ENCODE results near the gene NAP1L4.

NAP1L4 gene

DNA sequence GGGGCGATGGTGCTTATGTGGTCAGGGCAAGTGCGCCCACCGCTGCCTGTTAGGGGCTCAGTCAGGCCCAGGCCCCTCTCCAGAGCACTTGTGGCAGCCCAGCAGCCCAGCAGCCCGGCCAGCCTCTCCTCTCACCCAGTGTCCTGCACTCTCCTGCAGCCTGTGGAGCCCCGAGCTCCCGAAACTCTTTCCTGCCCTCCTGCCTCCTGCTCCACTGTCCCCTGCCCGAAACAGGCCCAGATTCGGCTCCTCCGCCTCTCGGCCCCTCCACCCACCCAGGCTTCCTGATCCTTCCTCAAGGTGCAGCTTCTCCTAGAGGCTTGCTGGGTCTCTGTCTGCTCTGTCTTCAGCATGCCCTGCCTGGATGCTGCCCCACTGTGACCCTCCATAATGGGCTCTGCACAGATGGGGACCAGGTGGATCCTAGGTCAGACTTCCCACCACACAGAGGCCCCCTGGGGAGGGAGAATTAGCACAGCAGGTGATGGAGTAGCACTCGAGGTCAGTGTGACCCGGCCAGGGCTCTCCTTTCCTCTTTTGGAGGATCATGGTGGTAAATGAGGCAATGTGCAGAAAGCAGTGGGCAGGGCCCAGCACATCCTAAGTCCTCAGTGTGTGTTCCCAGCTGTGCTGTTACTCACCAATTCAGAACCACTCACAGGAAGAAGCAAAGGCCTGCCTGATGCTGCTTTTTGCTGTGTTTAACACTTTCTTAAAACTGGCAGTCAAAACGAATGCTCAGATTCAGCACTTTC, 18.6 kb upstream of the NAP1L4 start:
- DNase-seq (ENCODE audit: low read depth in 3 of 3), result no peak

DNA sequence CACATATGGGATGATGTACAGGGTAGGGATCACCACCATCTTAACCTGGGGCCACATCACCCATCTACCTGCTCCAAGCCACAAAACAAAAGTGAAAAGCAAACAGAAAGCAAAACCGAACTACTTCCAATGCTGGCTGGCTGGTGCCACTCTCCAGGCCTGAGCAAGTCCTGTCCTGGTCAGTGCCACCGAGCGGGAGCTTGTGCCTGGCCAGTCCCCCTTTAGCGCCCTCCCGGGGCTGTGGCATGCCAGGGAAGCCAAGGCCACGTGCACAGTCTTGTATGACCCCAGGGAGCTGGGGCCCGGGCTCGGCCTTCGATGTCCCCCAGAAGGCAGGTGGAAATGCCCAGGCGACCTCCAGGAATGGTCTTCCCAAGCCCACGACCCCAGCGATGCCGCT, 17.9 kb upstream of the NAP1L4 start:
- DNase-seq (ENCODE audit: low read depth in 3 of 3), result no peak

DNA sequence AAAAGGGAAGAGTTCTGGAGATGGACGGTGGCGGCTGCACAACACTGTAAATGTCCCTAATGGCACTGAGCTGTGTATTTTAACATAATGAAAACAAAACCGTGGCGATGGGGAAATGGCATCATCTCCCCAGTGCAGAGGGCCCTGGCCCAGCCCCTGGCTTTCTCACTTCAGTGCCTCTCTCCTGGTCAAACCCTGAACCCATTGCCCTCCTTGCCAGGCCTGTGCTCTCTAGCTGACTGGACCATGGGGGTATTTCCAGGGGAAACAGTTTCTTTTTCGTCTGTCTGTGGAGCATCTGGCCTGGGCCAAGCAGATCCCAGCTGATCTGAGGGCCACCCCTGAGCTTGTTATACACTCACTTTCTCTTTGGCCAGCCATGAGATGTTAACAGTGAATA, 17.4 kb upstream of the NAP1L4 start:
- no peak for DNase-seq (ENCODE audit: low read depth in 3 of 3)

DNA sequence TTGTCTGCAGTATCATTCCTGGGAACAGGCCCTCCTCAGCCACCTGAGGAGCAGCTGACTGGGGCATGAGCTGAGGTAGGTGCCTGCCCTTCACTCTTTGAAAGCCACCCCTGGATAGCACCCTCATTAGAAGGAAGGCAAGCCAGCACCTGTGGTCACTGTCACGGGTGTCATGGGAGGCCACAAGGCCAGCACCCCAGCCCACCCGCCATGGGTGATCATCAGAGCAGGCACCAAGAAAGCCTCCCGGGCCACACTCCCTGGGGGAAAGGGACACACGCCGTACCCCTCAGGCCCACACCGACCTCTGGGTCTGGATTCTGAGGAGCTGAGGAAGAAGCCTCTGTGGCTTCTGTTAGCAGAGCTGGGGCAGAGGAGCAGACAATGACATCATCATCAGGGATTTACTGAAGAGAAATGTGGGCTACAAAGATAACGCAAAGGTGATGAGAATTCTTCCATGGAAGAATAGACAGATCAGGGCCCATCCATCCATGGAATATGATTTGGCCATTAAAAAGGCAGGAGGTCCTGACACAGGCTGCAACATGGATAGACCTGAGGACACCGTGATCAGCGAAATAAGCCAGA, 16.7 kb upstream of the NAP1L4 start:
- DNase-seq (ENCODE audit: low read depth in 3 of 3), result no peak

DNA sequence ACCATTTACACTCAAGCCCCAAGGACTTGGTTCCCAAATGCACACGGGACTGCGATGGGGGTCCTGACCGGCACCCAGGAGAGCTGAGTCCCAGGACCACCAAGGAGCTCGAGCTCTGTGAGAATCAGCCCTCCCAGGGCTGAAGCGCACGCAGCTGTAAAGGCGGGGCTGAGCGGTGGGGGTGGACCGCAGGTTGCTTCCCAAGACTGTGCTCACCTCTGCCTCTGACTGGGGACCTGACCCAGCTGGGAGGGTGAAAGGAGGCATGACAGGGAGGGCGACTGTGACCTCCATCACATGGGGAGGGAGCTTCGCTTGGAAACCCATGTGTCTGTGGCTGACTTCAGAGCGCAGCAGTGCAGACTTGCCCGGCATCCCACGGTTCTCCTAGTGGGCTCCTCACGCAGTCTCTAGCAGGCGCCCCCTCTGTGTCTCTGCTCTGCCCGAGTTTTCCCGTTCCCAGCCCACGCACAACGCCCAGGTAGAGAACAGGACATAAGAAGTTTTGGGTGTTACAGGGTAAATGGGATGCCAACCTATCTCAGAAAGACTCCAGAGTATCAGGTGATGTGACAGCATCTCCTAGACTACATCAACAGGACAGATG, 15.4 kb upstream of the NAP1L4 start:
- DNase-seq (ENCODE audit: low read depth in 3 of 3), result no peak

DNA sequence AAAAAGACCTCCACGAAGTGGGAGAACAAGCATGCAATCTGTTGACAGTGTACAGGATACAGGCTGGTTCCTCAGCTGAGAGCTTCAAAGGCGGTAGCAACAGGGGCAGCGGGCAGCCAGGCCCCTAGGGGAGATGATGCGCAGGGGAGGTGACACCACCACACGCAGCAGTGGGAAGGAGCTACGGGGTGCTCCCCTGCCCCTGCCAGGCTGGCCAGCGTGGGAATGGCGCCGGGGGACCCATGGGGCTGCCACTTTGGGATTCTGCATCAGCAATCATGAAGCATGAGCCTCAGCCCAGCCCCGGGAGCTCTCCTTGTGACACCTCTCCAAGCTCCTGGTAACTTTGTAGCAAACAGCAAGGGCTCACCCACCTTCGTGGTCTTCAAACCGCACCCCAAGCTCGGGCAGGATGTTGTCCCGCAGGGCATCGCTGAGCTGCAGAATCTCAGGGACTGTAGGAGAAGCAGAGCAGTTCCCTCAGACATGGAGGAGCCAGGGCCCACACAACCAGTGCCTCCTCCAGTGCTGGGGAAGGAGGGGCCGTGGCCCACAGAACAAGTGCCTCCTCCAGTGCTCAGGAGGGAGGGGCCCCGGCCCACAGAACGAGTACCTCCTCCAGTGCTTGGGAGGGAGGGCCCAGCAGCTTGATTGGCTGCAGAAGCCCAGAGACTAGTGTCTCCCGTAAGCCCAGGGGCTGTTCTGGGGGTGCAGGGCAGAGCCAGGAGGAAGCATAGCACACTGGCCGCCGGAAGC, 14.6 kb upstream of the NAP1L4 start:
- DNase-seq (ENCODE audit: low read depth in 3 of 3), result no peak

DNA sequence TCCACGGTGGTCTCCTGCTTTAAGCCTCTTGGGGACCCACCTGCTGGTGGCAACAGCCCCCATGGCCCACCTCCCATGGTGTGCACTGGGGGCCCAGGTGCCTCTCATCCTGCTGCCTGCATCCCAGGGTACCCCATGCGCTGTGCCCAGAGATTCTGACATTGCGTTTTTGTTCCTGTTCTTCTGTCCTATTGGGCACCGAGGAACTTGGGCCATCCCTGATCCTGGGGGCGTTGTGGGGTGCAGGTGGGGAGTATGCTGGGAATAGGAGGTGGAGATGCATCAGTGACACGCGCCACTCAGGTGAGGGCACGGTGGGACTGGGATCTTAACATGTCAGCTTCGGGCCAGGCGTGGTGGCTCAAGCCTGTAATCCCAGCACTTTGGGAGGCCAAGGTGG, 12.4 kb upstream of the NAP1L4 start:
- DNase-seq (ENCODE audit: low read depth in 3 of 3), result no peak

DNA sequence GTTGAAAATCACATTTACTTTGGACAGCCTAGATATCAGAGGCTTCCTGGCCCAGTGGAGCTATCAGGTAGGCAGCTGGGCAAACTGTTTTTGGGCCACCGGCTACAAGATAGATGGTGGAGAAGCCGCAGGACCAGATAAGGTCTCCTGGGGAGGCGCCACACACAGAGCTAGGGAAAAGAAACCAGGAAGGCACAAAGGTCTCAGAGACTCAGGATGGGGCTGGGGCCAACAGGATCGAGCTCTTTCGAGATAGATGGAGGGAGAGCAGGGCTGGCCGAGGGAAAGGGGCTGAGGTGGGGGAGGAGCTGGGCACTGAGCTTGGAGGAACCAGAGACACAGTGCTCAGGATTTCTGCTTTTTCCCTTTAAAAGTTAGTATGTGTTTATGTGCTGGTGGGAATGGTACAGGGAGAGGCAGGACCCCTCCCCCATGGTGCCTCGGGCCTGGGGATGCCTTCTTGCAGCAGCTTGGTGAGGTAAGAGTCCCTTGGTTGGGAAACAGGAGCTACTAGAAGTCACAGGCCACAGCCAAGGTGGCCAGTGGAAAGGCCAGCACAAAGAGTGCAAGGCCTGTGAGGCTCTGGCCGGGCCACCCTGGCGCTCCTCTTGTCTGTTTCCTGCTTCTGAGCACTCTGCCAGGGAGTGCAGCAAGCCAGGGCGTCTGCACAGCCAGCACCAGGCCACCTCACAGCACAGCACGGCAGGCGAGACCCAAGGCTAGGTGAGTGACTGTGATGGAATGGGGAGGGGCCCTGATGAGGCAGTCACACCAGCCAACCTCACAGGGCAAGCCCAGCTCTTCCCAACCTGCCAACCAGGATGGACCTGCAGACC, 11.5 kb upstream of the NAP1L4 start:
- no peak for DNase-seq (ENCODE audit: low read depth in 3 of 3)

DNA sequence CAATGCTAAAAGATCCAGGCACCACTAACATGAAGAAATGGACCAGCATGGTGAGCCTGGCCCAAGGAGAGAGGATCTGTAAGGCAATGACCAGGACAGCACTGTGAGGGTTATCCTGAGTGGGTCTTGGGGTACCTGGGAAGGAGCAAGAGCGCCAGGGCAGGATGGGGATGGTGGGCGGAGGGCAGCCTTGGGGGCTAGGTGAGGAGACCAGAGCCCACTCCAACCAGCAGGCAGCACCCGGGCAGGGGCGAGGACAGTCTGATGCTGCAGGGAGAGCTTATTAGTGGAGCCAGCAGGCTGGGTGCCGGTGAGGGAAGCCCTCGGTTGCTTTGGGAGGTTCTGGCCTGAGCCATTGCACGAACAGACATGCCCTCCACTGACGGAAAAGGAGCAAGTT, 10.7 kb upstream of the NAP1L4 start:
- no peak for DNase-seq (ENCODE audit: low read depth in 3 of 3)

DNA sequence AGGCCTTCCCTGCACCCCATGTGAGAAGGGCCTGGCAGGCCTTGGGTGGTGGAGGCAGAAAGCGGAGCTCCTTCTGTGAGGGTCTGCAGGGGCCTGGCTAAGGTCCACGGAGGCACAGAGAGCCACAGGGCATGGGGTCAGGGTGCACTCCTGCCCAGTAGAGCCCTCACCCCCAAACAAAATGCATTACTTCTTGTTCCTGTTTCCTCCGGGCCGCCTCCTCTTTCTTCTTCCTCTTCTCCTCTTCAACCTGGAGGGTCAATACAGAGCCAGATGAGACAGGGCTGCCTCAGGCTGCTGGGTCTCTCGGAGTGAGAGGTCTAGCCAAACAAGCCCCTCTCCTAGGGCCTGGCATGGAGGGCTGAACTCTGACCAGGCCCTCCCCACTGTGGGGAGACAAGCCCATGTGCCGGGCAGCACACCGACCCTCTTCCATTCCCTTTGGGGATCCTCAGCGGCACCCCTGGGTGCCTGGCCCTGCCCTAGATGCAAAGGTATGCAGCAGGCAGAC, 10.3 kb upstream of the NAP1L4 start:
- no peak for DNase-seq (ENCODE audit: low read depth in 3 of 3)

DNA sequence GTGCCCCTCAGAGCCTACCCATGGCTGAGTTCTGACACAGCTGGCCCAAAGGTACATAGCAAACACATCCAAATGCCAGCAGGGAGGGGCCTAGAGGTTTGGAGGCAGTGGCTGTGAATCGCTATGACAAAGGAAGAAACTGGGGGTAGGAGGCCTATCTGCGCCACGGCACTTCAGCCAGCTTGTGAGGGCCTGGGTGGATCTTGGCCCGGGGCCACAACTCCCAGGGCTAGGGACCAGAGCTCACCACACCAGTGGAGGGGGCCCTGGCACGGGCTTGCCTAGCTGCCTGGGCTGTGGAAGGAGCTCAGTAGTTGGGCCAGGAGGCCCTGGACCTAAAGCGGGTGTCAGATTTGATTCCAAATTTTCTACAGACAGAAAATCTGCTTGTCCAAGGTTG, 9.4 kb upstream of the NAP1L4 start:
- no peak for DNase-seq (ENCODE audit: low read depth in 3 of 3)

DNA sequence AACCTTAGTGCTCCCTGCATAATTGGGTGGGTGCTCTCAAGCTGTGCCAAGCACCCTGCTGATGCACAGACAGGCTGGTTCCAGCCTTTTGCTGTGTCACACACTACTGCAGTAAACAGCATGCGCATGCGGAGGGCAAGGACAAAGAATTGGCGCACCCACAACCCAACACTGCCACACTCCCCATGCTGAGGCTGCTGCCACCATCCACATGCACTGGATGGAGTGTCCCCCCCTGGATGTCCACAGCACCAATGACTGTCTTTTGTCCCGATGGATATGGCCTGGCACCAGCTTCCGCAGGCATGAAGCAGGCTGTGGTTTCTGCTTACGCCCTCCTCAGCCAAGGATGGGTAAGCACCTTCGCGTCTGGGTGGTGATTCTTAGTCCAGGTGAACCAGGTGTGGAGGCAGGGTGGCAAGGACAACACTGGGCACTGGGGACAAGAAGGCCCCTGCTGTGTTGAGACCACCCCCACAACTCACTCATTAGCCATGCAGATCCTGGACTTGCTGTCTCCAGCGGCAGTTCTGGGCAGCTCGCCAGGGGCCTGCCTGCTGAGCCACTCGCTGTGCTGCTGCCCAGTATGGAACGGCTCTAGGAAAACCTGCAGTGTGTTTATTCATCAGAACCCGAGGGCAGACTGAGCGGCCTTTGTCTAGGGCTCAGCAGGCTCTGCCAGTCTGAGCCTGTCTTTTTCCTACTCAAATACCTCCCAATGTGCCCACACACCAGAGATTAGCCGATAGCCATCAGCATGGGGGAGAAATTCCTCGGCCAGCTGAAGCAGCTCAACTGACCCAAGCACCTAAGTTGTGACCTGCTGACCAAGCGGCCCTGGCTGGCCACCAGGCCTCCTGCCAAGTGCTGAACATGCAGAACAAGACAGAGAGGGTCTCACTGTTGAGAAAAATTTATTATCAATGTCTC, 8.2 kb upstream of the NAP1L4 start:
- no peak for DNase-seq (ENCODE audit: low read depth in 3 of 3)

DNA sequence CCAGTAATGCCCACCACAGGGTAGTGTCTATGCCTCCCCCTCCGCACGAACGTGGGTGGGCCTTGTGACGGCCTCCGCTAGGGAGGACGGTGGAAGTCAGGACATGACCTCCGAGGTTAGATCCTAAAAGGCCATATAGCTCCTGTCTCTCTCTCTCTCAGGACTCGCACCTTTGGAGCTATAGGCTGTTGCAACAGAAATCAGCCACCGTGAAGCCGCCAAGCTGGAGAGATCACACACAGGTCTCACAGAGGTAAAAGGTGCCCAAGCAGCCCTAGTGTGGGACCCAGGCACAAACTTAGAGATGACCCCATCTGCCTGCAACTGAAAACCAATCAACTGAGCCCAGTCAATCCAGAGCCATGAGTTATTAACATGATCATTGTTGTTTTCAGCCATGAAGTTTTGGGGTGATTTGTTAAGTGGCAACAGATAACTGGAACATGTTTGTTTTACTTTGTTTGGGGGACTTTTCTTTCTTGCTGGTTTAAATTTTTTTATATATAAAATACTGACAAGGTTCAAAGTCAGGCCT, 7.4 kb upstream of the NAP1L4 start:
- DNase-seq (ENCODE audit: low read depth in 3 of 3), result no peak

DNA sequence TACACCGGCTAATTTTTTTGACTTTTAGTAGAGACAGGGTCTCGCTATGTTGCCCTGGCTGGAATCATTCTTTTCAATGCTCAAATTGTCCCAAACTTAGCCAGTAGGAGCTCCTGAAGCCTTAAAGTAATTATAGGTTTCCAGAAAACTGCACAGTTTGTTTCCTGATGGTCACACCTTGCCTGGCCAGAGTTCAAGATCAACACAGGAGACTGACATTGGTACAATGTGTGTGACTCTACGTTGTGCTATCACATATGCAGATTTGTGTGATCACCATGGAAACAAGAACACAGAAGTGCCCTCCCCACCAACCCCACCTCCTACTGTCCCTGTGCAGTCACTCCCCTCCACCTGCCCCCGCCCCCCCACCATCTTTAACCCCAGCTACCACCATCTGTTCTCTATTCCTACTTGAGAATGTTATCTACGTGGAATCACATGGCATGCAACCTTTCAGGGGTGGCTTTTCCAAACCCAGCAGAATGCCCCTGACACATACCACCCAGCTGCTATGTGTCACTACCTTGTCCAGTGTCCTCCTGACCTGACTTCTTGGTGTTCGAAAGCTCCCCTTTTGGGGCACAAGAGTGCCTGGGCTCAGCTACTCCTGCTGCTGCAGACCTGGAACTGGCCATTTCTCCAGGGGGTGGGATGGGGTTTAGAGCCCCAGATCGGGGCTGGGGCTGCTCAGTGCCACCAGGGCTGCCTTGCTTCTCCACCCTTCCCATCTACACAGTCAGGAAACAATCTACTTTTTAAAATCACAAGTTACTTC, 6.1 kb upstream of the NAP1L4 start:
- no peak for DNase-seq (ENCODE audit: low read depth in 3 of 3)

DNA sequence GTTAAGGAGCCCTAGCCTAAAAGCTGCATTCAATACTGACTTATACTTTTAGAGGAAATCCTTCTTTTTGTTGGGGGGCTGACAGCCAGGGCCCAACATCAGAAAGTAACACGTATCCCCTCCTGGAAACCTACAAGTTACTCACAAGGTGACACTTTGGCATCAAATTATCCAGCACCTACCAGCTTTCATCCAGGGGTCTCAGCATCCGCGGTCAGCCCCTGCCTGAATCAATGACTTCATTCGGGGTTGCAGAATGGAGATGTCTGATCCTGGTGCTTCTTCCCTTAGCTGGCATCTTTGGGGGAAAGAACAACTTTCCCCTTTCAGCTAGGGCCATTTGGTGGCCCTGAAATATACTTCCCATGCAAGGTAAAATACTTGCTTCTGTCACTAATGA, 5.3 kb upstream of the NAP1L4 start:
- DNase-seq (ENCODE audit: low read depth in 3 of 3), result no peak

DNA sequence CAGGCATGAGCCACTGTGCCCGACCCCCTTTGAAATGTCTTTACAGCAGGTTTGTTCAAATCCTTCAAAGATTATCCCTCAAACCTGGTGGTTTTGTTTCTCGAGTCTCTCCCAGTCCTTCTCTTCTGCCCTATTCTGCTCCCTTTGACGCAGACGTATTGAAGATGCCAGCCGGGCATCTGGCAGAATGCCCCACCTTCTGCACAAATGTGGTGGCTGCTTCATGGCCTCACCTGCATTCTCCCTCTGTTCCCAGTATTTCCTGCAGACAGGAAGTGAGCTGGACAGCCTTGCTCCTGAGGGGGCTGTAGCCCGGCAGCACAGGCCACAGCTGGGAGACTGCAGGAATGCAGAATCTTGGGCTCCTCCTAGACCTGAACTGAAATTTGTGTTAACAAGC, 4.8 kb upstream of the NAP1L4 start:
- no peak for DNase-seq (ENCODE audit: low read depth in 3 of 3)

DNA sequence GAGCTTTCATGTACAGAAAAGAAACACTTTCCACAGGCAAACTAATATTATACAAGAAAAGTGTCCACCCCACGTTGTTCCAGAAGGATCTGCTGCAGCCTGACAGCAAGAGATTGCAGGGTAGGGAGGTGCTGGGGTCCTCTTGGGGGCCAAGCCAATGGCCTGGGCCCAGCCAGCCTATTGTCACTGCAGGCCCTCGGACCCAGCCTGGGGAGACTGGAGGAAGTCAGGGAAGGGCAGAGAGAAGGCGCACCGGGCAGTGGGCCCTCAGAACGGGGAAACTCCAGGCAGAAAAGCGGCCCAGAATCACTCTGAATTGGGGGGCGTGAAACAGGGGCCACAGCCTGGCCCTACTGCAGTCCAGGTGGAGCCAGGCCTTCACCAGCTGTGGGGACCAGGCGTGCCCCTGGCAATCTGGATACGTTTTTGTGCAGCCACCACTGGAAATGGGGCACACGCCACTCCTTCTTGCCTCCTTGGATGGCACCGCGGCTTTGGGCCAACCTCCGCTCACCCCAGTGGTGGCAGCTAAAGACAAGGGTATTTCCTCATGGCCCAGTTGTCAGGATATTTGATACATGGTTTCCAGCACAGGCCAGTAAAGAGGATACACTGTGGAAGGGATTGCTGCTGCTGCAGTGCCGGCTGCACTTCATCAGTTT, 3.9 kb upstream of the NAP1L4 start:
- DNase-seq (ENCODE audit: low read depth in 3 of 3), result no peak

DNA sequence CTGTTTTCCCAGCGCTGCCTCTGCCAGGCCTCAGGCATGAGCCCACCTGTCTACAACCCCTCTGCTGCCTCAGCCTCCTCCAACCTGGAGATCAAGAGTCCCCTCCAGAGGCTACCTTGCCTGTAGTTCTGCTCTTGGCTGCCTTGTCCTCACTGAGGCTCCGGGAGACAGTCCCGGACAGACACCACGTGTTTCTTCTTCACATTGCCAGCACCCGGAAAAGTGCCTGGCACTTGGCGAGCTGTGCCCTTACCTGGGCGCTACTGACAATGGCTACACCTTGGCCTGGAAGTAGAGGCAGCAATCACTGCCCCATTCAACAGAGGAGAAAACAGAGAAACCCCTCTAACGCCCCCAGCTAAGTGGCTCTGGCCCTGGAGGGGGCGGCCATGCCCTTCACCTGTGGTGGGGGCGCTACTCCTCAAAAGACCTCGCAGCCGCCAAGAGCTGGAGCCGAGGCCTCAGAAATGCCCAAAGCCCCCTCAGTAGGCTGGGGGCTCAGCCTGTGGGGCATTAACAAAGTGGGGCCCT, 3.0 kb upstream of the NAP1L4 start:
- no peak for DNase-seq (ENCODE audit: low read depth in 3 of 3)

DNA sequence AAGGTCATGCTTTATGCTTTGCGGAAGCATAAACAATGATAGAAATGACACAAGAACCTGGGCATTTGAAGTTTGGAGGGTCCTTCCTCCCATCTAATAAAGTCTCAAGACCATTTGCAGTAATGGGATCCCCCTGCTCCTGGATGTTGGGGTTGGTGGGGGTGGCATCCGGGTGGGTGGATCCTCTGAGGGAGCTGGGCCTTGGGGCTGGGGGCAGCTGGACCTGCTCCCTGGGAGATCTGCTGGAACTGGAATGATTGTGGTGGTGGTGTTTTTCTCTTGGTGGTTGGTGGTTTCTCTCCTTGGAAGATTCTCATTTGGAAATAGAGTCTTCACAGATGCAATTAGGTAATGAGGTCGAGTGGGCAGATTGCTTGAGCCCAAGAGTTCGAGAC, 2.2 kb upstream of the NAP1L4 start:
- DNase-seq (ENCODE audit: low read depth in 3 of 3), result no peak

Measured in stimulated activated CD4-positive, alpha-beta T cell treated with anti-CD3 and anti-CD28 coated beads, TNF-alpha, amount 100 ng/mL, for 24 hours (primary cell).